Testis (tissue), 2 donors: ENCODE measurements around the gene GJA5.

Experiments
- POLR2A ChIP-seq: fragments of 450-650 bp; IDR thresholded peaks from one replicate; pipeline ENCODE4 v1.6.1; 2017; ENCODE audit warnings: antibody characterized with exemption, mild to moderate bottlenecking, moderate library complexity
- TF ChIP-seq, protein P1 (sequence below), 3 experiments: fragments of 450-650 bp in 2 of 3; fragments of 200-600 bp in 1 of 3; sonication (generic) in 1 of 3; IDR thresholded peaks; one replicate each; pipeline ENCODE4 v1.5.1; 2016 to 2019; ENCODE audit warnings: antibody characterized with exemption in 3 of 3, mild to moderate bottlenecking in 2 of 3, moderate library complexity in 1 of 3

DNA sequence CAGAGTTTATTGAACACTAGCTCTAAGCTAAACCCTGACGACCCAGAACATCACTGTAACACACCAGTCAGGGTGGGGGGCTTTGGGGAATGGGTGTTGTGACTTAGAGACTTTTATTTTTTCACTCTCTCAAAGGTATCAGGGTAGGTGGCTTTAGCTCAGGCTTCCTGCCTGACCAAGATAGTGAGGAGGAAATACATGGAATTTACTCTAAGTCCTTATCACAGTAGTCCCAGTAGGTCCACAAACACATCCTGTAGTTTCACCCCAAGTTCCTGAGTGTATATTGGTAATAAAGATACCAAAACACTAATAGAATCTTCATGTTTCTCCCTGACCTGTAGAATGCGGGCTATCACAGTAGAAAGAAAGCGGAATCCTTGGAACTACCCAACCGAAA is 15.1 kb downstream of the GJA5 start:
- TF ChIP-seq, protein P1, sequence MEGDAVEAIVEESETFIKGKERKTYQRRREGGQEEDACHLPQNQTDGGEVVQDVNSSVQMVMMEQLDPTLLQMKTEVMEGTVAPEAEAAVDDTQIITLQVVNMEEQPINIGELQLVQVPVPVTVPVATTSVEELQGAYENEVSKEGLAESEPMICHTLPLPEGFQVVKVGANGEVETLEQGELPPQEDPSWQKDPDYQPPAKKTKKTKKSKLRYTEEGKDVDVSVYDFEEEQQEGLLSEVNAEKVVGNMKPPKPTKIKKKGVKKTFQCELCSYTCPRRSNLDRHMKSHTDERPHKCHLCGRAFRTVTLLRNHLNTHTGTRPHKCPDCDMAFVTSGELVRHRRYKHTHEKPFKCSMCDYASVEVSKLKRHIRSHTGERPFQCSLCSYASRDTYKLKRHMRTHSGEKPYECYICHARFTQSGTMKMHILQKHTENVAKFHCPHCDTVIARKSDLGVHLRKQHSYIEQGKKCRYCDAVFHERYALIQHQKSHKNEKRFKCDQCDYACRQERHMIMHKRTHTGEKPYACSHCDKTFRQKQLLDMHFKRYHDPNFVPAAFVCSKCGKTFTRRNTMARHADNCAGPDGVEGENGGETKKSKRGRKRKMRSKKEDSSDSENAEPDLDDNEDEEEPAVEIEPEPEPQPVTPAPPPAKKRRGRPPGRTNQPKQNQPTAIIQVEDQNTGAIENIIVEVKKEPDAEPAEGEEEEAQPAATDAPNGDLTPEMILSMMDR (IDR thresholded peaks at IDR 0.05) = no peak
- no peak for TF ChIP-seq POLR2A
